Retinal pigment epithelial cell (primary cell): ENCODE results near the gene DCTN3.

Experiments used
- DNase-seq: peaks from one replicate; pipeline ENCODE4 v3.0.0-alpha.2; 2010; ENCODE audit warnings: low read depth
- H3K4me3 ChIP-seq: 2 replicates; pipeline ENCODE4 v1.5.1; 2011; ENCODE audit warnings: mild to moderate bottlenecking, low read length, control low read depth, moderate library complexity
- CTCF ChIP-seq: conservative IDR thresholded peaks from 2 replicates; pipeline ENCODE4 v1.5.1; 2011; ENCODE audit warnings: low read depth, low read length, control low read depth, inconsistent platforms

DCTN3 gene

GRCh38 chr9:34659592-34660253 lies 39.4 kb upstream of the DCTN3 start:
- no peak overlapping the region for H3K4me3 ChIP-seq
- TF ChIP-seq CTCF: no peak
- no peak for DNase-seq

- DNase-seq: no peak
- H3K4me3 ChIP-seq: no peak overlapping the region
- TF ChIP-seq CTCF: no peak
These were observed 38.2 kb upstream of the DCTN3 start for GRCh38 chr9:34658461-34658860.

DNA sequence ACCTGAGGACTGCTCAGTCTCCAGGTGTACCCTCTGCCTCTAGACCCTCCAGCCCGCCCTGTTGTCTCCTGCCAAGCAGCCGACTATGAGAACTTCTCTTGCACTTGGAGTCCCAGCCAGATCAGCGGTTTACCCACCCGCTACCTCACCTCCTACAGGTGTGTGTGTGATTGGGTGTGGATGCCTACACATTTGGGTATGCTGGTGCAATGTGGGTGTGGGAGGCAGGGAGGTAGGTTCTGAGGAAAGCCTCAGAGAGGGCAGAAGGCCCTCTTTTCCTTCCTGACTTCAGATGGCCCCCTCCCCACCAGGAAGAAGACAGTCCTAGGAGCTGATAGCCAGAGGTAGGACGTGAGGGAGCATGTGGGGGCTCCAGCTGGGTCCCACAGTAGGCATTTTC lies 36.7 kb upstream of the DCTN3 start:
- no peak for DNase-seq
- no peak for TF ChIP-seq CTCF
- no peak overlapping the region for H3K4me3 ChIP-seq

GRCh38 chr9:34655394-34655793 lies 35.1 kb upstream of the DCTN3 start:
- no peak for DNase-seq
- H3K4me3 ChIP-seq: no peak overlapping the region
- TF ChIP-seq CTCF: no peak

- H3K4me3 ChIP-seq: no peak overlapping the region
- no peak for TF ChIP-seq CTCF
- DNase-seq: no peak
These were observed 34.2 kb upstream of the DCTN3 start for GRCh38 chr9:34654323-34655051.

DNA sequence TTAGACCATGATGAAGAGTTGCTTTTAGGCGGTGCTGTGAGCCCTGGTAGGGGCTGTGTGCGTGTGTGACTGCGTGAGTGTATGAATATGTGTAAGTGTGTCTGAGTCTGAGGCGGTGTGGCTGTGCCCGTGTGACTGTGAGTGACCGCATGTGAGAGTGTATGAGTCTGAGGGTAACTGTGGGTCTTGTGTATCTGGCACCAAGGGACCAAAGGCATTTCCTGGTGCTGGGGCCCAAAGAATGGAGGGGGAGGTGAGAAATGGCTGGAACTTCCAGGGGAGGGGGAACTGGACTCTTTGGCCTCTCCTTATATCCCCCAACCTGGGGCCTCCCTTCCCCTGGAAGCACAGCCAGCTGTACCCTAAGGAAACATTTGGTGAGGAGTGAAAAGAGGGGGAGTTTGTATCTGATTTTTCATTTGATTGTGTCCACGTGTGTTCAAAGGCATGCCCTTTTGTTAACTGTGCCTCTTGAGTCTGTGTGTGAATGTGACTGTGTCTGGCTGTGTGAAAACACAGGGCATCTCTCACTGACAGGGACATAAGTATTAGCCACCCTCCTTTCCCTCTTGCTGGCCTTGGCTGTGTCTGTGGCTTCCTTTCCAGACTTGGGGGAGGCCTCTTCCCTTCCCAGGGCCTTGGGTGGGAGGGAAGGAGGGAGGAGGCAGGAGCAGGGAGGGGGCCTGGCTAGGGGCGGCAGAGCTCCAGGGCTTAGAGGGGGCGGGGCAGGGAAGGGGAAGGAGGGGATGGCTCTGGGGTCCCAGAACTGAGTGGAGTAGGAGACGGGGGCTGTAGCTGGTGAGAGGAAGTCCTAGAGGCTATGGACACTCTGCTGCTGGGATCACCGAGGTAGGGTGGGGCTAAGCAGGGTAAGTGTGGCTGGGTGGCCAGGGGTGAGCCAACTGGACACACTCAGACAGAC lies 33.1 kb upstream of the DCTN3 start:
- no peak overlapping the region for H3K4me3 ChIP-seq
- TF ChIP-seq CTCF: no peak

More for the DNA sequence above, 33.1 kb upstream of the DCTN3 start:
- no peak for DNase-seq
